GM19239 (cell line): ENCODE results near the gene C16orf87.

ENCODE experiments used
- DNase-seq: peaks from one replicate; pipeline ENCODE4 v3.0.0; 2011; ENCODE audit warnings: low spot score; ENCODE audit not compliant: insufficient read length
- FAIRE-seq: peaks from 2 replicates; lab custom pipeline; 2011; peaks lifted over from hg19 to GRCh38; lab: Jason Lieb, UNC

Gene C16orf87

DNA sequence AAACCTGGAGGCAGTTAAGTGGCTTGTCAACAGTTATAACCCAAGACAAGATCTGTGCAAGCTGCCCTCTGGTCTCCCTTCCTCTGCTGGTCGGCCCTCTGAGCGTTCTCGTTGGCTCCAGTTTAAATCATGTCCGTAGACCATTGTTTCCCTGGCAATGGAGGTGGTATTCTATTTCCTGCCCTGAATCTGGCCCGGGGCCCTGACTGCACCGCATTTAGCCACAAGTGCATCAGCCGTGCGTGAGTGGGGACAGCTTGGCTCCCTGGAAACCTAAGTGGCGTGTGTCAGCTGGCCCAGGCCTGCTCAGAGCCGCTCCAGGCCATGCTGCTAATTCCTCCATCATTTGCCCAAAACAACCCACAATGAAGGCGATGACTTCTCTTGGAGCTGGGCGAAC lies 67.8 kb downstream of the C16orf87 start:
- FAIRE-seq, result no peak
- no peak for DNase-seq

DNA sequence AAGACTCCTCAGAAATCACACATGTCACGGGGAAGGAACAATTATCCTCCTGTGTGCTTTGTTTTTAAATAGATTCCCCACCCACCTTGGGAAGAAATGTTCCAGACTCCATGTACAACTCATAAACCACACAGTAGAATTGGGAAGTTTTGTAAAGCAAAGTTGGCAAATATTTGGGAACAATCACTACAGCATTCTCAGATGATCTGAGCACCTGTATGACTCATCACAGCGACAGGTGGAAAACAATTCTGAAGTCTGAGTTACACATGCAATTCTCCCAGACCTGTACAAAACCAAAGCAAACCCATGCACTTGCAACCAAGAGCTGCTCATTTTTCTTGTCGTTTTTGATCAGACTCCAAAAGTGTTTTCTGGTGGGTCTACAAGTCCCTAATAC lies 68.4 kb downstream of the C16orf87 start:
- DNase-seq (no peak), FAIRE-seq (no peak)

DNA sequence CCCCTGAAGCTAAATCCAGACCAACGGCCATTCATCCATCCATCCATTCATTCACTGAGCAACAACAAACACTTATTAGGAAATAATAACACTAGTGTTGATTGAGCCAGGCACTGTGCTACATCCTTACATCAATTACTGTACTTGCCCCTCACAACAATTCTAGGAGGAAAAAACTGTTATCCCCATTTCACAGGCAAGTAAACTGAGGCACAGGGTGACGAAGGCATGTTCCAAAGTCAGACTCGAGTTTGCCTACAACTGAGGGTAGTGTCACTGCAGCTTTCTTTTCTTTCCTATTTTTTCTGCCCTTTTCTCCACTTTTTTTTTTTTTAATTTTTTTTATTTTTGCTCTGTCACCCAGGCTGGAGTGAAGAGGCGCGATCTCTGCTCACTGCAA lies 71.7 kb downstream of the C16orf87 start:
- no peak for FAIRE-seq
- DNase-seq, result no peak

DNA sequence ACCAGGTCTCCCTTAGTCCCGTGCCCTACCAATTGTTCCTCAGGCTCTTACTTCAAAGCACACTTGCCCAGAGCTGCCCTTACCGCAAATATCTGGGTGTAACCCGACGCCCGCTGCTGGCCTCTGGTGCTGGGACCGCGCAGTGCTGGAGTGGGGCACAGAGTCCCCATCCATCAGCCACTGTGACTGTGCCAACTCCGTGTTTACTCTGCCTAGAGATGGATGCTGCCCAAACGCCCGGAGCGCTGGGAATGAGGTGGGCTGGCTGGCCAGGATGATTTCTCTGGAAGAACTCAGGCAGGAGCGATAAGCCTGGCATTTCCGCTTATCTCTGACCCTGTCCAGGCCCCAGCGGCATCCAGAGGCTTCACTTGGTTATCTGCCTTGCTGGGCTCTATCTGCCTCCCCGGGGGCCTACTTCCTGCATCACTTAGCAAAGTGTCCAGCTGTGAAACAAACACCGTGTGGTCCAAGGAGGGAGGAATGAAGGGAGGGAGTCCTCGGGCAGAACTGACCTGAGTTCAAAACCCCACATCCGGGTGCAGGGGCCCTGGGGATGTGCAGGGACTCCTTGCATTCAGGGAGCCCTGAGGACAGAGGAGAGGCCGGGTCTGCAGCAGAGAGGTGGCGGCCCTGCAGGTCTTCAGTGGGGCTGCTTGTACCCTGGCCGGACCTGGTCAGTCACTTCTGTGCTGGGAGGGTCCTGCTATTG lies 73.5 kb downstream of the C16orf87 start:
- DNase-seq (no peak), FAIRE-seq (no peak)

DNA sequence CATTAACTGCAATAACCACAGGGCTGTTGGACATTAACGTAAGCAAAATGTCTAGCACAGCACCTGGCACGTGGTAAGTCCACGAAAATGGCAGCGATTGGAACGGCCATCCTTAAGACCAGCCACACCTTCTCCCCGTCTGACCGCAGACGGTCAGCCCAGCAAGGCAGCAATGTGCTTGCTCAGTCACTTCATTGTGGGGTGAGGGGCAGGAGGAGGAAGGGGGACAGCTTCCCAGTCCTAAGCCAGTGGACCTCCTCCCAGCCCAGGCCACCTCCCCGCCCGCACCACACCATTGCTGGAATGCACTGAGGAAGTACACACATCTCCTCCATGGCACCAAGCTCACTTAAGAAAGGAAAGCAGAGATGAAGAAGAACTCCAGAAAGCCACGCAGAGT lies 74.2 kb downstream of the C16orf87 start:
- no peak for FAIRE-seq
- no peak for DNase-seq

DNA sequence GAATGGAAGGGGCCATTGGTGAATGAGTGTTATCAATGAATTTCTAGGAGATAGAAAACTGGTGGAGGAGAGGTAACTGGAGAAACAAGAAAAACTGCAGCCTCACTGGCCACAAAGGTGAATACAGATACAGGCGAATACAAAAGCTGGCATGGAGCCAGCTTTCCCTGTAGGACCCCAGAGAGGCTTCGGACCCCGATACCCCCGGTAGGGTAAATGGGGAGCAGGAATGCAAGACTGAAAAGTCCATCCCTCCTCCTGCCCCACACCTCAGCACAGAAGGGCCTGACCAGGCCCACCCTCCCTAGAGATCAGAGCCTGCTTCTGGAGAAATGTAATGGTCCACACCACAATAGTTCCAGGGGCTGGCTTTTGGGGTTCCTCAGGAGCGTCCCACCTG lies 78.0 kb downstream of the C16orf87 start:
- FAIRE-seq (no peak), DNase-seq (no peak)

DNA sequence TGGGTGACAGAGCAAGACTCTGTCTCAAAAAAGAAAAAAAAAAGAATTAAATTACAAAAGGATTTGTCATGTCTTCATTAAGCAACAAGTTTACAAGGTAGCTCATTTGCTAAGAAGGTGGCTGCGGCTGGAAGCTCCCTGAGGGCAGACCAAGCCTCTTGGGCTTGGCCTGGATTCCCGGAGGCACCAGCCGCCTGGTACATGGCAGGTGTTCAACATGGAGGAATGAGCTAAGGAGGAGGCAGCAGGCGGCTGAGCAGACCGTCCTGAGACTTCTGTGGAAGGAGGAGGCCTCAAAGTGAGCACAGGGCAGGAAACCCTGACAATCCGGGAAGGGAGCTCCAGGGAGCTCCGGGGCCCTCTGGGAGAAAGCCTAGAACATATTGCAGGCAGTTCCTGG lies 79.6 kb downstream of the C16orf87 start:
- DNase-seq (no peak), FAIRE-seq (no peak)

DNA sequence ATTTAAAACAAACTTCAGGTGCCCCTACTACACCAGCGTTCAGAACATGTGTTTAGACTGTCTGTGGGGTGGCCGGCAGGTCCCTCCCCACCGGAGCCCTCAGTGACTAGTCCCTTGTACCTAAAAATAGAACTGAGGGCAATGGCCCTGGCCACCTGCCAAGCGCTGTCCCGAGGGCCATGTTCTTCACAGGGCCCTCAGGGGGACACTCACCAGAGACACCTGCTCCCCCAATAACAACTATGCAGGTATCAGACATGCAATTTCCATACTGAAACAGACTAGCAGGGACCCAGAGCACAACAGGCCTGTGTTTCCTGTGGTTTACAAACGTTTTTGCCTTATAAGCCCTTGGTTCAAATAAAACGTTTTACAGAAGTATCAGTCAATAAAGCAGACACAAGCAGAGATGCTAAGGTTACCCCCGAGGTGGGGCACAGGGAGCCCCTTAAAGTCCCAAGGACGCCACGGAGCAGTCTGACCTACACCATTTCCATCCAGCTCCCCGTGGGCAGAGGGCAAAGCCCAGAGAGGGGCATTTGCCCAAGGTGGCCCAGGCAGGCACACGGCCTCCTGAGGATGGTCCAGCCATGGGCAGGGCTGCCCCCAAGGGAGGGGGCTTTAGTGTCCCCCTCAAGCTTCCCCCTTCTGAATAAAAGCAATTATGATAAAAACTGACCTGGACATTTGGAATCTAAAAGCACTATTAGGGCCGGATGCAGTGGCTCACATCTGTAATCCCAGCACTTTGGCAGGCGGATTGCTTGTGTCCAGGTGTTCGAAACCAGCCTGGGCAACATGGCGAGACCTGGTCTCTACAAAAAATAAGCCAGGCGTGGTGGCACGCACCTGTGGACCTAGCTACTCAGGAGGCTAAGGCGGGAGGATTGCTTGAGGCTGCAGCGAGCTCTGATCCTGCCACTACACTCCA lies 81.9 kb downstream of the C16orf87 start:
- peak; percentile 39 for FAIRE-seq
- DNase-seq, result no peak

DNA sequence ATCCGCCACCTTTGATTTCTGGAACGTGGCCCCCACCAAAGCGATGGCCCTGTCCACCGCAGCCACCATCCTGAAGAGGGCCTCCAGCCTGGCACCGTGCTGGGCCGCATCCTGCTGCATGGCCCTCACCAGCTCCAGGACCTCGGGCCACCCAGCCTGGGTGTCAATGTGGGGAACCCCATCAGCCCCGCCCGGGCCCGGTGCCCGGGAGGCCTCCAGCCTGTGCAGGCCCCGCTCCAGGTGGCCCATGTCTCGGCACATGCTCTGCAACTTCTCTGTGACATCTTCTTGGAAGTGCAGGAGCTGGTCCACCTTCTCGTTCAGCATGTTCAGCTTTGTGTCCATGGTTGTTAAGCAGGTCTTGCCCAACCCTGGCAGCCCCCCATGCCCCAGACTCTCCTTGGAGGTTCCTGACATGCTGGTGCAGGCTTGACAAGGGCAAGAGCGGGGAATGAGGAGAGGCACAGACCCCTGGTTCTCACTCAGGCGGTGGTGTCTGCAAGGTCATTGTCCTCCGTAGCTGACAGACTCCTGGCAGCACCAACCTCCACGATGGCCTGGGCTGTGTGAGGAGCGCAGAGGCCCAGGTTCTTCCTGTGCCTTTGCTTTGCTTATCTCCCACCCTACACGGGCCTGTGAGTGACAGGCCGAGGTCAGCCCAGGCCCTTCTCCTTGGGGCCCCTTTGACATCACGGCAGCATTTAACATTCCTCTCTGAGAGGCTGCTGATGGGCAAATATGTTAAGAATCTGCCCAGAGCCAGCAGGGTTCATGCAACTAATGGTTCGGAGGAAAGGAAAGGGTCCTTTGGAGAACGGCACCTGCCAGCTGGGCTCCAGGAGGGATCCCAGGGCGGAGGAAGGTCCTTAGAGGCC lies 83.0 kb downstream of the C16orf87 start, which contains the start of gene MYLK3:
MYLK3 (minus strand) TSS at position 568 of the 875 bp plus-strand sequence; CDS start at position 417, 151 bp downstream.
- no peak for FAIRE-seq

DNA sequence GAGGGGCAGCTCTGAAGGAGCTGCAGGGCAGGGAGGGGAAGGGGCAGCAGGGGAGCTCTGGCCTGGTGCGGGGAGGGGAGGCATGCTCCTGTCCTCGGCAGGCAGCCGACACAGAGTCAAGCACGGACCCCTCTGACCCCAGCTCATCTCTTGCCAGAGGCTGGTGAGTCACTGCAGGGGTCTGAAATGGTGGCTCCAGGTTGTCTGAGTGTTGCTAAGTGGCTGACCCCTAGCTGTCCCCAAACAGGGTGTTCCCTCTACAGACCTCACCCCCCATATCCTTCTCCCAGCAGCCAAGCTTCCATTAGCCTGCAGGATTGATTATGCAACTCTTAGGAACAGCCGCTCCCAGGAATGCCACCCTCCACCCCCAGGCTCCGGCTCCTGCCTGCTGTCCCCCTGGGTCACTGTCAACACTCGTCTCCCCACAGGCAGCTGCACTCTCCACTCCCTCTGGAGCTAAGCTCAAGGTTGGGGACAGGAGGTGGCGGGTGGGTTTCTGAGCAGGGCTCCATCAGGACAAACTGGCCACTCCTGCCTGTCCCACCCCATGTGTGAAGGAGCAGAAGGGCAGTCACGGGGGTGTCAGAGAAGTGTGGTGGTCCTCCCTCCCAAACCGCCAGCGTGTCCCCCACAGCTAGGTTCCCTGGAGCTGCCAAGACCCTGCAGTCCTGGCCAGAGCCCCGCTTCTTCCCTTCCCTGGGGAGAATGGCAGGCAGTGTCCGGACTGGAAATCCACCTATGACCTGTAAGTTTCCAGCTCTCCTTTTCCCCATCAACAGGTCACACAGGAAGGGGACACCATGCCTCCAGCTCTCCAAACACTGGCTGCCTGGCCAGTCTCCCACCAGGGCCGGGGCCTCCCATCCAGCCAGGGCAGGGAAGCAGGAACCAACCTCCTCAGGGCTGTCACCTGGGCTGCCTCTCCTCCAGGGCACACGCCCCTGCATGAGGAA lies 83.9 kb downstream of the C16orf87 start:
- no peak for DNase-seq
- no peak for FAIRE-seq

More for the DNA sequence above, 83.0 kb downstream of the C16orf87 start, which contains the start of gene MYLK3:
- no peak for DNase-seq
